ENCODE results near the gene ATP9A.

The ATP9A gene

DNA sequence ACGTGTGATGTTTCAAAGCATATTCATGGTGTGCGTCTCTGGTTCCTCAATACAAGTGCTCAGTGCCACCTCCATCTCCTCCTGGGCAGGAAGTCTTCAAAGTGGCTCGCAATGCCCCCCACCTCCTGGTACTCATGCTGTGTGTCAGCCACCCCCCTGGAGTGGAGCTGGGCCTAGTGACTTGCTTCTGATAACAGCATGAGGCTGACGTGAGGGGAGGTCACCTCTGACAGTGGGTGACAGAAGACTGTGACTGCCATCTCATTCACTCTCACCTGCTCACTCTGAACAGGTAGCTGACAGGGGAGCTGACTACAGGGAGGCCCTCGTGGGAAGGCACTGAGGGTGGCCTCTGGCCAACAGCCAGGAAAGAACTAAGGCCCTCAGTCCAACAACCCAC is 133.3 kb downstream of the ATP9A start:
- DNase-seq (ENCODE audit: extremely low read depth in 1 of 2, low read depth in 1 of 2) = no peak

DNA sequence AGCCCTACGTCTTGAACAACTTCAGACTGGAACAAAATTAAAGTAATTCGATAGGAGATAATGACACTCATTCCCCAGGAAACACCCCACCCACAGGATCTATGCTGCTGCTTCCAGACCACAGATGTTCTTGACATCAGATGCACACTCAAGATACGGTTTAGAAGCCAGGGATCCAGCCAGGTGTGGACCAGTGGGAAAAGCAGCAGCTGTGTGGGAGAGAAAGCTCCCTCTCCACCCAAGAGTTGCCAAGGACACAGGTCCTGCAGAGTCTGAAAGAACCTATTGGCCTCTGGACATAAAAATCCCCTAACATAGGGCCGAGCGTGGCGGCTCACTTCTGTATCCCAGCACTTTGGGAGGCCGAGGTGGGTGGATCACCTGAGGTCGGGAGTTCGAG is 133.9 kb downstream of the ATP9A start:
- no peak for DNase-seq (ENCODE audit: extremely low read depth in 1 of 2, low read depth in 1 of 2)

DNA sequence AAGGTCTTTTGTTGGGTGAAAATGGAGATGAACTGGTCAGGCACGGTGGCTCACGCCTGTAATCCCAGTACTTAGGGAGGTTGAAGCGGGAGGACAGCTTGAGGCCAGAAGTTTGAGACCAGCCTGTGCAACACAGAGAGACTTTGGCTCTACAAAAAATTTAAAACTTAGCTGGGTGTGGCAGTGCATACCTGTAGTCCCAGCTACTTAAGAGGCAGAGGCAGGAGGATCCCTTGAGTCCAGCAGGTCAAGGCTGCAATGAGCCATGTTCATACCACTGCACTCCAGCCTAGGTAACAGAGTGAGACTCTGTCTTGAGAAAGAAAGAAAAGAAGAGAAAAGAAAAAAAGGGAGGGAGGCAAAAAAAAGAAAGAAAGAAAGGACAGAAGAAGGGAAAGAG is 134.8 kb downstream of the ATP9A start:
- no peak for DNase-seq (ENCODE audit: extremely low read depth in 1 of 2, low read depth in 1 of 2)

DNA sequence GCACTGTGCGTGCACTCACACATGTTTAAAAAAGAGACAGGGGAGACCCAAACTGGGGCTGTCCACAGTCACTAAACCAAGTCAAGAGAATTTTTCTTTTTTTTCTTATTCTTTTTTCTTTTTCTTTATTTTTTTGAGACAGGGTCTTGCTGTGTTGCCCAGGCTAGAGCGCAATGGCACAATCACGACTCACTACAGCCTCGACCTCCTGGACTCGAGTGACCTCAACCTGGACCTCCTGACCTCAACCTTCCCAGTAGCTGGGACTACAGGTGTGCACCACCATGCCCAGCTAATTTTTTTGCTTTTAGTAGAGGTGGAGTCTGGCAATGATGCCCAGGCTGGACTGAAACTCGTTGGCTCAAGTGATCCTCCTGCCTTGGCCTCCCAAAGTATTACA is 136.2 kb downstream of the ATP9A start:
- no peak for DNase-seq (ENCODE audit: extremely low read depth in 1 of 2, low read depth in 1 of 2)

DNA sequence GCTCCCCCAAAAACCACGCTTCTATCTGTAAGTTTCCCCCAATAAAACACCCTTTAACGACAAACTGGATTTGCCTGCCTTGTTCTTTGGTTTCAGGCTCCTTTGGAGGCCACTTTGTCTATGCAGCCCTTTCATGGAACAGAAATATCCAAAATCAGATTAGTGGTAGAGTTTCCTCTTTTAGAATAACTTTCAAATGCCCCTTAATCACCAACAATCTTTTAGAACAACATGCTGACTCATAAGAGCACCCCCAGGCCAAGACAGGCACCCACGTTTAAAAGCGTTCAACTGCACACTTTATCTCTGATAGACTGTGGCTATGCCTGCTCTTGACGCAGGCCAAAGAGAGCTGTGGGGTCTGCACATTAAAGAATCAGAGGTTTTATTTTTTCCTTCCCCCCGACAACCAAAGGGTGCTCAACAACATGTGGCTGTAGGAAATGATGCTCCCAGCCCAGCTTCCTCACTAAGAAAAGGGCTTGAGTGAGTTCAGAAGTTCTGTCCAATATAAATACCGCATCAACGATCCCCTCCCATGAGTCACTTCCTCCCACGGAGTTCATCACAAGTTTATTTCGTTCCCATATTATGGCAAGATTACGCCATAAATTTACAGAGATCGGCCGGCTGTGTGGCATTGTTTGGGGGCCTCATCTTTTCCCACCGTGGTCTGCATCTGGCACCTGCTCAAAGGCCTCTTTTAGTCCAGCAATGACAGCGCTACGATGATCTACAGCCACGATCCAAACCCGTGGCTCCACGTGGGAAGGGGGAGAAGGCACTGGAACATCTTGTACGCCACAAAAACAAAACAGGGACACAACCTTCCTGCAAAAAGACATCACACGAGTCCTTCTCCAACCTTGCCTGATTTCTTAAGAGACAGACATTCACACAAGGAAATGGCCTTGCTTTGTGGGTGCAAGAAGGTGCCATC is 136.9 kb downstream of the ATP9A start:
- peak in 1 of 2 donors; percentile 50 for DNase-seq (ENCODE audit: extremely low read depth in 1 of 2, low read depth in 1 of 2)

DNA sequence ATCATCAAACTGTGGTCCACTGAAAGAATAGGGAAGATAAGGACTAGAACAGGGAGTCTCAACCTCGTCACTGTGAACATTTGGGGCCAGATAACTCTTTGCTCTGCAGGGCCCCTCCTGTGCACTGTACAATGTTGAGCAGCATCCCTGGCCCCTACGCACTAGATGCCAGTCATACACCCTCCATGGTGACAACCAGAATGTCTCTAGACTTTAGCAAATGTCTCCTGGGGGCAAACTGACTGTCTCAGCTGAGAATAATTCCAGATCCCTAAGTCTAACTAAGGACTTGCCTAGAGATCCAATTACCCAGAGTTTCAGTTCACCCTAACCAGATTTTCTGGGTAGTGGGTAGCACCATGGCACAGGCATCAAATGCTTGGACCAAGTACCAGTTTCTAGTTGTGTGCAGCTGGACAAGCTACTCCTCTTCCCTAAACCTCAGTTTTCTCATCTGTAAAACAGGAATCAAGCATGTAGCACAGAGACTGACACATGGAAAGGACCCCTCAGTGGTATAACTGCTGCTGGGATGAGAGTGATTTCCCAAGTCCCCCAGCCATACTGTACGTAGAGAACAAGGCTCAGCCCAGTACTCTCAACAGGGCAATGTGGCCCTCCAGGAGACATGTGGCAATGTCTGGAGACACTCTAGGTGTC is 138.7 kb downstream of the ATP9A start:
- DNase-seq (ENCODE audit: extremely low read depth in 1 of 2, low read depth in 1 of 2) = no peak

DNA sequence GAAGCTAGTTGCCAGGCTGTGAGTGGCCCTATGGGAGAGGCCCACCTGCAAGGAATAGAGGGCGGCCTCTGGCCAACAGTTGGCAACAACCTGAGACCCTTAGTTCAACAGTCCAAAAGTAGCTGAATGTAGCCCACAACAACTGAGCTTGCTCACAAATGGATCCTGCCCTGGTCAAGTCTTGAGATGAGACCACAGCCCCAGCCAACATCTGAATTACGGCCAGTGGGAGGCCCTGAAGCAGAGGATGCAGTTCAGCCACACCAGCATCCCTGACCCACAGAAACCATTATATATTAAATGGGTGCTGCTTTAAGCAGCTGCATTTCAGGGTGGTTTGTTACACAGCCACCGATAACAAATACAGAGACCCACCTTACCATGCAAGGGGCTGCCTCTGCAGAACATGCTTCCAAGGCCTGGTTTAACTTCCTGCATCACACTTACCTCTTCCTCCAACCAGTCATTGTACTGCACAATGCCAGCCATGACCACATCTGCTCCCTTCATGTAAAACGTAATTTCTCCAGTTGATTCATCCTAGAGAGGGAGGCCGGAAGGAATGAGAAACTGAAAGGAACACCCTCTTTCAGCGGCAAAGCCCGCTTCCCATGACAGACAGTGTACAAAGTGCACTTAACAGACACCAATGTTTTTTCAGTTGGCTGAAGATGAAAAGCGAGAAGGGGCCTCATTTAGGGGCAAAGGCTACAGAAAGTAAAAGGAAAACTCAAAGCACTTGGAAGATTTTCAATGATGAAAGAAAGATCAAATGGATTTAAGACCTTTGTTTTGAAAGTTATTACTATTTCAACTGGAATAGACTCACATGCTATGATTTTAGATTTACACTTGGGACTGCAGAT is 139.4 kb downstream of the ATP9A start:
- DNase-seq (ENCODE audit: extremely low read depth in 1 of 2, low read depth in 1 of 2) = no peak

DNA sequence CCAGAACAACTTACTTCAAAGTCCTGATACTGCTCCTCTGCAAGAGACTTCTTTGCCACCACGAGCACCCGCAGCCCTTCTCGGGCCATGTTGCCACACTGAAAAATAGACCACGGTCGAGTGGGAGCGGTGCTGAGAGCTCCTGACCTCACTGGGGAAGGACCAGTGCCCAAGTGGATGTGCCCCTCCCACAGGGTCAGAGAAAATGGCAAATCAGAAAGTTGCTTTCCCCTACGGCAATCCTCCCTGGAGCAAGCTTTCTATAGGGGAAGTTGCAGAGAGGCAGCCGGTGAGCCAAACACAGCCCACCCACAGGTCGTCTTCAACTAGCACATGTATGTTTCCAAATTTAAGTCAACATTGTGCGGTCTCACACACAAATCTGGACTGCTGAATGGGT is 140.6 kb downstream of the ATP9A start:
- DNase-seq (ENCODE audit: extremely low read depth in 1 of 2, low read depth in 1 of 2) = no peak

DNA sequence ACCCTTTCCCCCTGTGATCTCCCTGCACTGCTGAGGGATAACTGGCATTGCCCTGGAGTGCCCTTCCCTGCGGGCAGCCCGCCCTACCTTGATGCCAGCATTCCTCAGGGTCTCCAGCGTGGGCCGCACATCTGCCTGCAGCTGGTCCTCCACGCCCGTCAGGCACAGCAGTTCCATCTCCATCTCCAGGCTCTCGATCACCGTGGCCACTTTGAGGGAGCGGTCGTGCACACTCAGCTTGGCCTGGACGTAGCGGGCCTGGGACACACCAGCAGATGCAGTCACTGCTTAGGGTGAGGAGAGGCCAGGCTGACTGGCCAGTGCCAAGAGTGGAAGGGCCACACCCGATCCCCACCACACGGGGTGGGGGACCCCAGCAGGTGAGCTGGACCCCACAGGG is 143.1 kb downstream of the ATP9A start:
- DNase-seq (ENCODE audit: extremely low read depth in 1 of 2, low read depth in 1 of 2) = no peak

DNA sequence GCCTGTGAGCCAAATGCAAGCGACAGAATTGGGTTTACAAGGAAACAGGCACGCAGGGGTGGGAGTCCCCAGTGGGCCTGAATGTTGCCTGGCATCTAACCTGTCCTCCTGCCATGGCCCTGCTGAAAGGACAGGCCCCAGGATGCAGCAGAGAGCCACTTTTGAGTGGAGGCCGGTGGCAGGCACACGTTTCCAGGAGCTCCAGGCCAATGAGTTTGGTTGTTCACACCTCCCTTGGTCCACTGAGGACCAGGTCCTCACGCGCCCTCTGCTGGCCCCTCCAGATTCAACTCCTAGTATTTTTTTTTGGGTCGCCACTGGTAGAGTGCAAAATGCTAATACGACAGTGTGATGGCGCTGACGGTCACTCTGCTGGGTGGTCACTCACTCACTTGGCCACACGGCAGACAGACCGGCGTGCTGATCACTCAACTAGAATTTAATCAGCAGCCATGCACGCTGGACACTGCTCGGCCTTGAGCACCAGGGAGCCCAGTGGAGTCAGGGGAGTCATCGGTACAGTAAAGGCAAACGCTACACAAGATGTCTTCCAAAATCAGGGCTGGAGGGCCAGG is 143.9 kb downstream of the ATP9A start:
- DNase-seq (ENCODE audit: extremely low read depth in 1 of 2, low read depth in 1 of 2) = peak; percentile 33 to 42

DNA sequence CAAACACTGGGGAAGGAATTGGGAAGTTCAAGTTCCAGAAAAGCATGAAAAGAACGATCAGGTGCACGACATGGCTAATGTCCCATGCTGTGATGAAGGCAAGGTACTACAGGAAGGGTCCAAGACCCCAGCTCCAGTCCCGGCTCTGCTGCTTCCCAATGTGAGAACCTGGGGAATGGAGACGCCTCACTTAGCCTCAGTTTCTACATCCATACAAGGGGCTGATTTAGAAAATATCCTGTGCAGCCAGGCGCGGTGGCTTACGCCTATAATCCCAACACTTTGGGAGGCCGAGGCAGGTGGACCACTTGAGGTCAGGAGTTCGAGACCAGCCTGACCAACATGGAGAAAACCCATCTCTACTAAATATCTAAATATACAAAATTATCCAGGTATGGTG is 144.9 kb downstream of the ATP9A start:
- no peak for DNase-seq (ENCODE audit: extremely low read depth in 1 of 2, low read depth in 1 of 2)

DNA sequence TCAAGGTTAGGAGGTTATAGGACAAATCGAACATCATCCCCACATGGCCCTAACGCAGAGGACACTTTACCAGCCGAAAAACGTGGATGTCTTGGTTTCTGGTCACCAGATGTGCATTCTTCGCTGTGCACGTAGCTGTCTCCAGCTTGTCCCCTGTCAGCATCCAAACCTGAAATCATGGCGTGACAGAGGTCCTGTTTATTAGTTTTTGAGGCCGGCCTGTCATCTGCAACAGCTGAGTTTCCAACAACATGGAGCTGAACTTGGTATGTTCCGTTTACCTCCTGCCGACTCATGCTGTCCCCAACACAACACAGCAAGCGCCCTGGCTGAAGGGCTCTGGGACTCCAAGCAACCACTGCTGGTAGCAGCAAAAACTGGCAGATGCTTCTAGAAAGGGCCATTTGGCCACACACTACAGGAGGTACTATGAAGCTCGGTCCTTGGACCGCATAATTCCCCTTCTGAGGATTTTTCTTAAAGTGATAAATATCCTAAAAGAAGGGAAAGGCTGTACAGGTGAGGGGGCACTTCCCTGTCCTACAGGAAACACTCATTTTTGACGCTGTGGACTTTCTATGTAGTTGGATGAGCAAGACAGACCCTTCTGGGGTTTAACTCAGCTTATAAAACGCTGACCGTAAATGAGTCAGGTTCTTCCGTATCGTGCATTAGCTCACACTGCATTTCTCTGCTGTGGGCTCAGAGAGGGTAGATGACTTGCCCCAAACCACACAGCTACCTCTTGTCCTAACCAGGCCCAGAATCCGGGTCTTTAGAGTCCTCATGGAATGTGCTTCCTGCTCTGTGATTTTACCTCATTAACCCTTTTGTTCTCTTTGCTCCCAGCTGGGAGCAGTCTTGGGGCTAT is 146.0 kb downstream of the ATP9A start:
- no peak for DNase-seq (ENCODE audit: extremely low read depth in 1 of 2, low read depth in 1 of 2)

DNA sequence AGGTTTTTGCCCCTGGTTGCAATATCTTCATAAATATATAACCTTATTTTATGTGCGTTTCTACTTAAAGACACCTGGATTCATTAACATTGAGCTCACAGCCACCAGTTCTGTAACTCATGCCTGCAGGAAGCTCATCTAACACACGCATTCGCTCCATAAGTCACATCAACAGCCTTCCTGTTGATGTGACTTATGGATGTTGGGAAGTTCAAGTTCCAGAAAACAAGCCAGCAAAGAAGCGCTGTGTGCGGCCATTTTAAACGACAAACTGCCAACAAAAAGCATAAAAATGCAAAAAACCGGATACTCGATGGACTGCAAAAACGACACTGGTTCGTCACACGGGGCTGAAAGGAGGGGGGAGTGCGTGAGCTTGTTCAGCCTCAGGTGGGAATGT is 147.8 kb downstream of the ATP9A start:
- DNase-seq (ENCODE audit: extremely low read depth in 1 of 2, low read depth in 1 of 2) = no peak

DNA sequence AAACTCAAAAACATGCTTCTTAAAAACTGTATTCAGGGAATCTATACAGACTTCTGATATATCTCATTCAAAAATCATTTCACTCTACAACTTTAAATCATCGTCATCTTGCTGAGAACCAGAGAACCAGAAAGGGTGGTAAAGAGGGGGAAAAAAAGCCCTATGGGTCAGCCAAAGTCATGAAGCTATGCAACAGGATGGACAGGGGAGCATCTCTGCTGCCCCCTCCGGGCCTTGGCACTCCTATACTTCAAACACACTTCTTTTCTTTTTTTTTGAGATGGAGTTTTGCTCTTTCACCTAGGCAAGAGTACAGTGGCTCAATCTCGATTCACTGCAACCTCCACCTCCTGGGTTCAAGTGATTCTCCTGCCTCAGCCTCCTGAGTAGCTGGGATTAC is 152.1 kb downstream of the ATP9A start:
- DNase-seq (ENCODE audit: extremely low read depth in 1 of 2, low read depth in 1 of 2) = no peak

DNA sequence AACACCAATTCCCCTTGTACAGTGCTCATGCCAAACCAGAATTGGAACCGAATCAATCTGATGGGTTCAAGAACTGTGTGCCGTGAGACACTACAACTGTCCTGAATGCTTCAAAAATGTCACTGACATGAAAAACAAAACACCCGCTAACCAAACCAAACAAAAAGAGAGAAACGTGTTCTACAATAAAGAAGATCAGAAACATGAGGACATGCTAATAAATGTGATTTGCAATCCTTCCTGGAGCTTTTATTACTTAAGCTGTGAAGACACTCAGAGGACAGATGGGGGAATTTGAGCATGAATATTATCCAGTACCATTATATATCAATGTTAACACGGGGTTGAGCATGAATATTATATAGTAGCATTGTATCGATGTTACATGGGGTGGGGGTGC is 153.5 kb downstream of the ATP9A start:
- no peak for DNase-seq (ENCODE audit: extremely low read depth in 1 of 2, low read depth in 1 of 2)

DNA sequence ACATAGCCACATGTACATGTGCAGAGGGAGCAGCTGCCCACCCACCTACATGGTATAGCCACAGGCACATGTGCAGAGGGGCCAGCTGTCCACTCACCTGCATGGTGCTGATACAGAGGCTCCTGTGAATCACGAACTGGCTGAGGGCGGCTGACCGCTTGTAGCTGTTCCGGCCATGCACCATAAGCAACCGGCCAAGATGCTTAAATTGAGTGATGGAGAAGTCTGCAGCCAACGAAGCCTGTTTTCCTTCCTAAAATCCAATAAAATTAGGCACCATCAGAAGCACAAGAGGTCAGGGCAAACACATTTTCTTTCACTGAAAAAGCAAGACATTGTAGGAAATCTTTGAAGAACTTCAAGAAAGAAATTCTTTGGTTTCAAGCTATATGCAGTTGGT is 154.6 kb downstream of the ATP9A start:
- DNase-seq (ENCODE audit: extremely low read depth in 1 of 2, low read depth in 1 of 2) = no peak

DNA sequence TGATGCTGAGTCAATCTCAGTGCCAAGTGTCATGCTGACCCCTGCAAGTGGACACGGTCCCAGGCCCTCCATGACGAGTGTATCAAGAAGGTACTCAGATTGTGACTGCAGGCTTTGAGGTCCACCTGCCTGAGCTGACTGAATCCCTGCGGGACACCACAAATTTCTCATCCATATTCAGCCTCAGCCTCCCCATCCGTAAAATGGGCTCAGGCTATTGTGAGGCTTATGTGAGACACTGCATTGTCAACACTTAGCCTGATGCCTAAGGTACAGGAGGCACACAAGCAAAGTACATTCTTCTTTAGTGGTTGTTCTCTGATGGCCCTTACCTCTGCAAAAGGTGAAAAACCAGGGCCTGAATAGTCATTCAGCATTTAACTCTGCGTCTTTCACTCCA is 155.3 kb downstream of the ATP9A start:
- no peak for DNase-seq (ENCODE audit: extremely low read depth in 1 of 2, low read depth in 1 of 2)

DNA sequence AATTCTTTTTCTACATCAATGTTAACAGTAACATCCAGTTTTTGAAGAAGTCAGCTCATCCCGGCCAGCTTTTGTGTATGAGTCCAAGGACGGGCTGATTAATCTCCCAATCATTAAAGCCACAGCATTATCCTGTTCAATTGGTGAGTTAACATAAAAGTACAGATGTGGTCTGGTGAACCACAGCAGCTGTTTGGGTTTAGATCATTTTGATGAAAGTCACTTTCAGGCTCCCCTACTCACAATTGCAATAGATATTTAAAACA is 156.6 kb downstream of the ATP9A start:
- DNase-seq (ENCODE audit: extremely low read depth in 1 of 2, low read depth in 1 of 2) = no peak

DNA sequence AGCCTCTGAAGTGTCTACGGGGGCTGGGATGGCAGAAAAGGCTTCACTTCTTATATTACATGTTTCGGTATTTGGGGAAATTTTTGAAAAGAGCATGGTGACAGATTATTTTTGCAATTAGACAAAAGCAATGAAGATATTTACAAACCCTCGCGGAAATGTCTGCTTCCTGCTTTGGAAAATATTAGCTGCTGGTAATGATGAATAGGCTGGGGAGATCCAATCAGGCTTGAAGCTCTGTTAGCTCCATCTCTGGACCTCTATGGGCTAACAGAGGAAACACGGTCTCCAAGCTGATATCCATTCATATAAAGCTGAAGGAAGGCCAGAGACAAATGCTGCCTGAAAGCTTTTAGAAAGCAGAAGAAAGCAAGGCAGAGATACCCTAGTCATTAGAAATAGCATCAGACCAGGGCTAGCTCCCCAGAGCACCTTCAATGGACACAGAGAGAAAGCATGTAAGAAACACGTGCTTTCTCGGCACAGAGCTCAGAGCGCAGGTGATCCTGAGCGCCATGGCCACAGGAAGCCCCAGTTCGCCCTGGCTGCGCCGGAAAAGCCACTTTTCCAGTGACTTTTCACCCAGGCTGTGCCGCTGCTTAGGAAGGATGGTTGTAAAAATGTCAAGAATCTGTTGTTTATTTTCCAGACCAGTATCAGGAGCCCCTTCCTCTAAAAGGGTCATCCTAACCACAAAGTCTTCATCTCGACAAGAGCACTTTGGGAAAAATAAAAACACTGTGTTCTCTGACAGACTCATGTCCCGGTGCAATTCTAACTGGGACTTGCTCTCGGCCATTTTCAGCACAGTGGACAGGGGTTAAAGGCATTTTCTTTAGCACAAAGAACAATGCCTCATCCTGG is 157.2 kb downstream of the ATP9A start:
- DNase-seq (ENCODE audit: extremely low read depth in 1 of 2, low read depth in 1 of 2) = no peak
